ENCODE measurements around the gene PLEKHO2.

PLEKHO2 gene

GRCh38 chr15:64895285-64896065, 53.8 kb downstream of the PLEKHO2 start:
- no peak for FAIRE-seq

GRCh38 chr15:64896371-64897069, 54.8 kb downstream of the PLEKHO2 start:
- no peak for FAIRE-seq

GRCh38 chr15:64897345-64897985, 55.8 kb downstream of the PLEKHO2 start:
- FAIRE-seq = no peak

- no peak for FAIRE-seq
Observed at GRCh38 chr15:64898406-64898805, 56.7 kb downstream of the PLEKHO2 start.

GRCh38 chr15:64901141-64901540, 59.4 kb downstream of the PLEKHO2 start:
- FAIRE-seq = no peak

- FAIRE-seq = no peak
Observed at GRCh38 chr15:64901914-64902313, 60.2 kb downstream of the PLEKHO2 start.

- FAIRE-seq = no peak
Observed at GRCh38 chr15:64902863-64903262, 61.1 kb downstream of the PLEKHO2 start.

GRCh38 chr15:64903326-64903950, 61.7 kb downstream of the PLEKHO2 start:
- FAIRE-seq = no peak

- no peak for FAIRE-seq
Observed at GRCh38 chr15:64904189-64904588, 62.5 kb downstream of the PLEKHO2 start.

- FAIRE-seq = no peak
Observed at GRCh38 chr15:64905119-64905831, 63.6 kb downstream of the PLEKHO2 start.

- no peak for FAIRE-seq
Observed at GRCh38 chr15:64905941-64906340, 64.2 kb downstream of the PLEKHO2 start.

- FAIRE-seq = no peak
Observed at GRCh38 chr15:64906402-64906801, 64.7 kb downstream of the PLEKHO2 start.

GRCh38 chr15:64907991-64908390, 66.3 kb downstream of the PLEKHO2 start:
- no peak for FAIRE-seq

GRCh38 chr15:64909546-64909945, 67.8 kb downstream of the PLEKHO2 start:
- FAIRE-seq = no peak

GRCh38 chr15:64911311-64912186, 69.8 kb downstream of the PLEKHO2 start, which contains the start of gene ANKDD1A:
Gene ANKDD1A (plus strand): TSS chr15:64911902. CDS start chr15:64911931, 29 bp downstream.
- FAIRE-seq = no peak

- FAIRE-seq = no peak
Observed at GRCh38 chr15:64912379-64913325, 70.9 kb downstream of the PLEKHO2 start.

- no peak for FAIRE-seq
Observed at GRCh38 chr15:64915518-64916227, 74.0 kb downstream of the PLEKHO2 start.

- FAIRE-seq = no peak
Observed at GRCh38 chr15:64916365-64916764, 74.7 kb downstream of the PLEKHO2 start.

GRCh38 chr15:64917211-64917610, 75.5 kb downstream of the PLEKHO2 start:
- FAIRE-seq = no peak

Measured in islet of Langerhans (tissue), 1 donor.